ENCODE data around the gene GARRE1.
A peak's percentile ranks its signal among the peaks of the same experiment; 100 is the strongest.
"Not testable (repeated sequence)": the region's sequence is repeated elsewhere in the genome, so short reads cannot be mapped to it uniquely, and the experiment has no call there.

The GARRE1 gene

DNA sequence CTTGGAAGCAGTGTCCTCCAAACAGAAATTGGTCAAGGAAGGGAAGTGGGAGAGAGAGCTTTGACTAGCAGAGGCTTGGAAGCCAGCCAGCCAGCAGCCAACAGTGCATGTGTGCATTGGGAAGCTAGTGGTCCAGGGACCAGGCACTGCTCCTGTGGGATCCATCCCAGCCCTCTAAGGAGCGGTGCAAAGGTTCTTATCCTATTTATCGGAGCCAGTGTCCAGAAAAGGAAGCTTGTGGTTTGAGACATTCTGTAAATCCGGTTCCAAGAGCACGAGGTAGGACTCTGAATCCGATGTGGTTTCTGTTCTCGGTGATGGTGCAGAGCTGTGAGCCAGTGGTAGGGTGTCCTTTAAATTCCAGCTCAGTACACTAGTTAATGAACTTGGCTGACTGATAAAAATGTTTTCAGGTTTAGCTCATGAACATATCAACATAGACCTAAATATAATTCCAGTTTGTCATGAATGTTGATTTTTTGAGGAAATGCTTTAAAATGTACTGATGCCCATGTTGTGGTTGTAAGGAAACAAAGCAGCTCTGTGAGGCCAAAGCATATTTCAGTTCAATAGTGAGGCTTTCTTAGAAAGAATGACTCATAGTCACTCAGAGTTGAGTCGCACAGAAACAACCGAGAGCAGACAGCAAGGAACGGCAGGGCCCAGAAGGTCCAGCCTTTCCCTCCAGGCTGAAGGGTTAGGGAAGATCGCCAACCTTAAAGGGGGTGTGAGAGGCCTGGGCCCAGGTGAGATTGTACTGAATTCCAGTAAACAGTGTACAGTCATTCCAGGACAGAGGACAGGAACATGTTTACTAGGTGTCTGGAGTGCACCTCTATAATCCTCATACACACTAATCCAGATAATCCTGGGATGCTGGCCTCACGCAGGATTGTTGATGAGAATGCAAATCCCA is 21.5 kb upstream of the GARRE1 start:
- DNase-seq (ENCODE audit: low spot score), result peak; percentile 78

DNA sequence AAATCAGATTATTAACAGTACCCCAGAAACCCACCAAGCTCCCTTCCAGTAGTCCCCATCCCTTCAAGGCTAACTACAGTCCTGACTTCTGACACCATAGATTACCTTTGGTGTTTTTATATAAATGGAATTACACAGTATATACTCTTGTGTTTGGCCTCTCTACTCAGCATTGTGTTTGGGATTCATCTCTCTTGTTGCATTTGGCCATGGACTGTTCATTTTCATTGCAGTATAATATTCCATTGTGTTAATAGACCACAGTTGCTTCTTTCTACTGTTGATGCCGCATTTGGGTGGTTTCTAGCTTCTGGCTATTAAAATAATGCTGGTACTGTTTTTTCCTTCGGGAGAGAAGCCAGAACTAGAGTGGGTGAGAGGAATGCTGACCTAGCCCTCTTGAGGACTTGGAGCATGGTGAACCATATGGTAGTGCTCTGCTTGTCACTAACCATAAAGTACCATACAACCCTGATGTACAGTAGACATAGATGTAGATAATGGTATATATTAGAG is 18.9 kb upstream of the GARRE1 start:
- DNase-seq (ENCODE audit: low spot score), result no peak

DNA sequence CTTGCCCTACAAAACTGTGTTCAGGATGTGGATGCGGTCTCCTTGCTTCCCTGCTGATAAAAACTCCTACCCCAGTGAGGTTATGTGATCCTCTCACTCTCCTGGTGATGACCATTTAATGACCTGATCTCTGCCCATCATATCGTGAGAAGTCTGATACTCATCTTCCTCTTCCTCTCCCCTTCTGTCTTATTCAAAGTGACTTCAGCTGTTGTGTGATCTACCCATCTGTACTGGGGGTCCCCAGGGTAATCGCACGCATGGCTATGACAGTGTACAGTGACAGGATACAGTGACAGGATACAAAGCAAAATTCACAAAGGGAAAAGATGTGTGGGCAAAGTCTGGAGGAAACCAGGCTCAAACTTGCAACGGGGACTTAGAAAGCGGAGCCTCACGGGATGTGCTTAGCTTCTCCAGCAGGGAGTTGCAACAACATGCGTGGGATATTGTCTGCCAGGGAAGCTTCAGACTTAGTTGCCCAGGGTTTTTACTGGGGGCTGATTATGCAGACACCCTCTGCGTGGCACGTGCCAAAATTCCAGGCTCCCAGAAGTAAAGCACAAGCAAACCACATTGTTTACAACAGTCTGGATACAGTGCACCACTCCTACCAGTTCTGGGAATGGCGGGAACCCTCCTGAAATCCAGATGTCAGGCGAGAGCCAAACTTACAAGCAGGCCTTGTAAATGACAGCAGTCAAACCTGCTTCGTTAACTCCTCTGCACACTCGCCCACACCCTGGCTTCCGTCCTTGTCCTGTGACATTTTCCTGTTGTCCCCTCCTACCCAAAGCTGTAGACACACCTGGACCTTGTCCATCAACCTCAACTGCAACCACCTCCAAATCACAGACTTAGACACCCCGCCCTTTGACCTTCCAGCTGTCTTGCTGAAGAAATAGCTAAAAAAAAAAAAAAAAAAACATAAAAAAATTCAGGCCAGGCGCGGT is 18.0 kb upstream of the GARRE1 start:
- DNase-seq (ENCODE audit: low spot score), result peak; percentile 59

DNA sequence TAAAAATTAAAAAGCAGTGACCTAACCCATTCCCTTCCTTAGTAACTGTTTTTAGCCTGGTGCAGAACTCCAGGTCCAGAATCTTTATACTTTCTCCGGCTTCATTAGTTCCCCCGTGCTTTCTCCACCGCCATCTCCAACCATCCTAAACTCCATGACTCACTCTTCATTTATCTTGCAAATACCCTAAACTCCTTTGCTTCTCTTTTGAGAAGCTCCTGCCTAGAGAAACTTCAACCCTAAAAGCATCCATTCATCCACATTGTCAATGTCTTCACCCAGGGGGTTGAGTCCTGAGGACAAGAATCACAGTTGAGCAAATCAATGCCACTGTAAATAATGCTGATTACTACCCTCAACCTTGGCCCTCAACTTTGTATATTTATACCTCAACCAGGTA is 17.1 kb upstream of the GARRE1 start:
- no peak for DNase-seq (ENCODE audit: low spot score)

DNA sequence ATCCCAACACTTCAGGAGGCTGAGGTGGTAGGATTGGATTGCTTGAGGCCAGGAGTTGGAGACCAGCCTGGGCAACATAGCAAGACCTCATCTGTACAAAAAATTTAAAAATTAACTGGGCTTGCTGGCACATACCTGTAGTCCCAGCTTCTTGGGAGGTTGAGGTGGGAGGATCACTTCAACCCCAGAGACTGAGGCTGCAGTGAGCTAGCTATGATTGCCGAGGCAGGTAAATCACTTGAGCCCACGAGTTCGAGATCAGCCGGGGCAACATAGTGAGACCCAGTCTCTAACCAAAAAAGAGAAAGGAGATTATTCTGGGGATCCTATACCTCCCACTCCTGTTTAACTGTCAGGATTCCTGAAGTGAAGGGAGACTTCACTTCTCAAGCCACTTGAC is 16.4 kb upstream of the GARRE1 start:
- DNase-seq (ENCODE audit: low spot score), result no peak

DNA sequence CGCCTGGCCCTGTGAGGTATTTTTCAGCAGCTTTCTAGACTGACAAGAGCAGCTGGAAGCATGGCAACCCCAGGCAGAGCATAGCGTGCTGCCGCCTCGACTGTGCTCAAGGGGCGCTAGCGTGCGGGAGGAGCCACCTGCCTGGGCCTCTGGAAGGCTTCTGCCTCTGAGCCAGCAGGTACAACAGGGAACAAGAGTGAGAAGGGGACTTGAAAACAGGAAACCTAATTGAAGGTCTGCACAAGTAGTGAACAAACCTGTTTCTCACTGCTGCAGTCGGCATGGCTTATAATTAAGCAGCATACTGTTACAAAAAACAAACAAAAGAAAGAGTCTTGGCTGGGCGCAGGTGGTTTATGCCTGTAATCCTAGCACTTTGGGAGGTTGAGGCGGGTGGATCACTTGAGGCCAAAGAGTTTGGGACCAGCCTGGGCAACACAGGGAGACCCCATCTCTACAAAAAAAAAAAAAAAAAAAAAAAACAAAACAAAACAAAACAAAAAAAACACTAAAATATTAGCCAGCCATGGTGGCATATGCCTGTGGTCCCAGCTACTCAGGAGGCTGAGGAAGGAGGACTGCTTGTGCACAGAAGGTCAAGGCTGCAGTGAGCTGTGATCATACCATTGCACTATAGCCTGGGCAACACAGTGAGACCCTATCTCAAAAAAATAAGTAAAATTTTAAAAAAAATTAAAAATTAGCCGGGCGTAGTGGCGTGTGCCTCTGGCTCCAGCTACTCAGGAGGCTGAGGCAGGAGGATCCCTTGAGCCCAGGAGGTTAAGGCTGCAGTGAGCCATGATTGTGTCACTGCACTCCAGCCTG is 12.6 kb upstream of the GARRE1 start:
- DNase-seq (ENCODE audit: low spot score), result no peak

DNA sequence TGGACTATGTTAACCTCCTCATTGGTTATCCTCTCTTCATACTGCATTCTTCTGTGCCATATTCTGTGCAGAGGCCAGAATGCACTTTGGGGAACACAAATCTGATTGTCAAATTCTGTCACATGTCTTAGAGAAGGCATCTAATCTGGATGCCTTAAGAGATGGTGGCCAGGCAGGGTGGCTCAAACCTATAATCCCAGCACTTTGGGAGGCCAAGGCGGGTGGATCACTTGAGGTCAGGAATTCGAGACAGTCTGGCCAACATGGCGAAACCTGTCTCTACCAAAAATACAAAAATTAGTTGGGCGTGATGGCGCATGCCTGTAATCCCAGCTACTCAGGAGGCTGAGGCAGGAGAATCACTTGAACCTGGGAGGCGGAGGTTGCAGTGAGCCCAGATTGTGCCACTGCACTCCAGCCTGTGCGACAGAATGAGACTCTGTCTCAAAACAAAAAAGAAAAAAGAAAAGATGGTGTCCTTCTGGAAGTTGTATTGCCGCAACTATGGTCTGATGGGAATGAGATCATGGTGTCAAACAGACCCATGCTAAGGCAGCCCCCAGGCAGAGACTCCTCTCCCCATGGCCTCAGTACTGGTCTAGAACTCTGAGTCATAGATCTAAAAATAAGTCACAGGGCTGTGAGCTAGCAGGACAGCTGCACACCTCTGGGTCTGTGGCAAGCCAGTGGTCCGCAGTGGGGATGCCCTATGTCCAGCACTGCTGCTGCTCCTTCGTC is 11.0 kb upstream of the GARRE1 start:
- DNase-seq (ENCODE audit: low spot score), result peak; percentile 38

DNA sequence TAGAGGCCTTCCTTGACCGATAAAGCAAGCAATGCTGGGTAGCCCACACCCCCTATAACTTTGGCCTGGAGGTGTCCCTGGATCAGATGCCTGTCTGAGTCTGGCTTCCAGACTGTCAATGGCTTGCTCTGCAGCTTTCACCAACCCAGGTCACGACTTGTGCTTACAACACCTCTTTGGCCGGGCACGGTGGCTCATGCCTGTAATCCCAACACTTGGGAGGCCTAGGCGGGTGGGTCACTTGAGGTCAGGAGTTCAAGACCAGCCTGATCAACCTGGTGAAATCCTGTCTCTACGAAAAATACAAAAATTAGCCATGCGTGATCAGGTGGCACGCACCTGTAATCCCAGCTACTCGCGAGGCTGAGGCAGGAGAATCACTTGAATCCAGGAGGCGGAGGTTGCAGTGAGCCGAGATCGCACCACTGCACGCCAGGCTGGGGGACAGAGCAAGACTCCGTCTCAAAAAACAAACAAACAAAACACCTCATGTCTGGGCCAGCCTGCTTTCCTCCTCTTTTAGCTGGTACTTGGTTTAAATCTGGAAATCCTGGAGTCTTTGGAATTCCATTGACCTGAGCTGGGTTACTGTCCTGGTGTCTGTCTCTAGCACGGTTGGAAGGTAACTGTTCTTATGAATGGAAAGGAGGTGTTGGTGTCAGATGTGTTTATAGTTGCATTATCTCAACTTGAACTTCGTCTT is 10.3 kb upstream of the GARRE1 start:
- no peak for DNase-seq (ENCODE audit: low spot score)

DNA sequence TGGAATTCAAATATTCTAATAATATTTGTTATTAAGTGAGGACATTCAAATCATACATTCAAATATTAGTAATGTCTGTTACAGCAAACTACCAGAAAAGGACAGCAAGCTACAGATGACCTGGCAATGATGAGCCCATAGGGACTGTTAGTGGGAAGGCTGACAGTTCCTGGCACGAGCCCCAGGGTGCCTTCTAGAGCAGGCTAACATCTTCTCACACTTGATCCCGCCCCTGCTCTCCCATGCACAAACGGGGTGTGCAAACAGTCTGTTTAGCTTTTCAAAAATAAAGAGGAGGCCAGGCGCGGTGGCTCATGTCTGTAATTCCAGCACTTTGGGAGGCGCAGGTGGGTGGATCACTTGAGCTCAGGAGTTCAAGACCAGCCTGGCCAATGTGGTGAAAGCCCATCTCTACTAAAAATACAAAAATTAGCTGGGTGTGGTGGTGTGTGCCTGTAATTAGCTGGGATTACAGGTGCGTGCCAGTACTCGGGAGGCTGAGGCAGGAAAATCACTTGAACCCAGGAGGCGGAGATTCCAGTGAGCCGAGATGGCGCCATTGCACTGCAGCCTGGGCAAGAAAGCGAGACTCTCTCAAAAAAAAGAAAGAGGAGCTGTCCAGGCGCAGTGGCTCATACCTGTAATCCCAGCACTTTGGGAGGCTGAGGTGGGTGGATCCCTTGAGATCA is 9.6 kb upstream of the GARRE1 start:
- peak; percentile 41 for DNase-seq (ENCODE audit: low spot score)

DNA sequence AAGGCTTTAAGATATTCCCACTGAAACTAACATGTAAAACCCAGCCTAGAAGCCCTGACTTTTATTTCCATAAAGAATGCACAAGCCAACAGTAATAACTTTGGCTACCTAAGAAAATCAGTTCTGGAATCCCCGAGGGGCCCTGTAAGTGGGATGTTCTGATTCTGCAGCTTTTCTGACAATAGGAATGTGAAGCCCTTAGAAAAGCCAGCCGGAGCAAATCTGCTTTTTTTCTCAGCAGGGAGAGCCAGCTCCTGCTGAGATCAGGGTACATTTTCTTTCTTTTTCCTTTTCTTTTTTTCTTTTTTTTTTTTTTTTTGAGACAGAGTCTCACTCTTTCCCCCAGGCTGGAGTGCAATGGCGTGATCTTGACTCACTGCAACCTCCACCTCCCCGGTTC is 8.0 kb upstream of the GARRE1 start:
- DNase-seq (ENCODE audit: low spot score), result no peak

DNA sequence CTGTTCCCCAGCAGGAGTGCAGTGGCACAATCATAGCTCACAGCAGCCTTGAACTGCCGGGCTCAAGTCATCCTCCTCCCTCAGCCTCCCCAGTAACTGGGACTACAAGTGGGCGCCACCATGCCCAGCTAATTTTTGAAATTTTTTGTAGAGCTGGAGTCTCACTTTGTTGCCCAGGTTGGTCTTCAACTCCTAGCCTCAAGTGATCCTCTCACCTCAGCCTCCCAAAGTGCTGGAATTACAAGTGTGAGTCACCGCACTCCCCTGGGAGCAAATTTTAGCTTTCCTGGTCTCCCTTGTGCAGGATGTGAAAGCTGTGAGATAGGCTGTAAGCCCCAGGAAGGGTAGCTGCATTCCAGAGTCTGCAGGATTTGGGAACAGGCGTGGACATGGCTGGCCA is 5.4 kb upstream of the GARRE1 start:
- no peak for DNase-seq (ENCODE audit: low spot score)

DNA sequence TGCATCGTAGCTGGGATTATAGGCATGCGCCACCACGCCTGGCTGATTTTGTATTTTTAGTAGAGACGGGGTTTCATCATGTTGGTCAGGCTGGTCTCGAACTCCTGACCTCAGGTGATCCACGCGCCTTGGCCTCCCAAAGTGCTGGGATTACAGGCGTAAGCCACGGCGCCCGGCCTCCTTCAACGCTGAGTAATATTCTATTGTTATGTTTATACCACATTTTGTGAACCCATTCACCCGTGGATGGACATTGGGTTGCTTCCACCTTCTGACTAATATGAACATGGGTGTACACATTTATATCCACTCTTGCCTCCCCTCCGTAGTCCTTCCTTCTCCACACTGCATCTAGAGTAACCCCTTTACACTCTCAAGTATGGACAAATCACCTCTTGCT is 1.2 kb upstream of the GARRE1 start:
- DNase-seq (ENCODE audit: low spot score), result not testable (repeated sequence)

DNA sequence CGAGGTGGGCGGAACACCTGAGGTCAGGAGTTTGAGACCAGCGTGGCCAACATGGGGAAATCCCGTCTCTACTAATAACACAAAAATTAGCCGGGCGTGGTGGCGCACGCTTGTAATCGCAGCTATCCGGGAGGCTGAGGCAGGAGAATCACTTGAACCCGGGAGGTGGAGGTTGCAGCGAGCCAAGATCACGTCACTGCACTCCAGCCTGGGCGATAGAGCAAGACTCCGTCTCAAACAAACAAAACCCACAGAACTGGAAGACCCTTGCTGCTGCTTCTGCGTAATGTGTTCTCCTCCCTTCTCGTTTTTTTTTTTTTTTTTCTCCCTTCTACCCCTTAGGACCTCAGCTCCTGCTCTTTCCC is 691 bp upstream of the GARRE1 start:
- DNase-seq (ENCODE audit: low spot score), result not testable (repeated sequence)

DNA sequence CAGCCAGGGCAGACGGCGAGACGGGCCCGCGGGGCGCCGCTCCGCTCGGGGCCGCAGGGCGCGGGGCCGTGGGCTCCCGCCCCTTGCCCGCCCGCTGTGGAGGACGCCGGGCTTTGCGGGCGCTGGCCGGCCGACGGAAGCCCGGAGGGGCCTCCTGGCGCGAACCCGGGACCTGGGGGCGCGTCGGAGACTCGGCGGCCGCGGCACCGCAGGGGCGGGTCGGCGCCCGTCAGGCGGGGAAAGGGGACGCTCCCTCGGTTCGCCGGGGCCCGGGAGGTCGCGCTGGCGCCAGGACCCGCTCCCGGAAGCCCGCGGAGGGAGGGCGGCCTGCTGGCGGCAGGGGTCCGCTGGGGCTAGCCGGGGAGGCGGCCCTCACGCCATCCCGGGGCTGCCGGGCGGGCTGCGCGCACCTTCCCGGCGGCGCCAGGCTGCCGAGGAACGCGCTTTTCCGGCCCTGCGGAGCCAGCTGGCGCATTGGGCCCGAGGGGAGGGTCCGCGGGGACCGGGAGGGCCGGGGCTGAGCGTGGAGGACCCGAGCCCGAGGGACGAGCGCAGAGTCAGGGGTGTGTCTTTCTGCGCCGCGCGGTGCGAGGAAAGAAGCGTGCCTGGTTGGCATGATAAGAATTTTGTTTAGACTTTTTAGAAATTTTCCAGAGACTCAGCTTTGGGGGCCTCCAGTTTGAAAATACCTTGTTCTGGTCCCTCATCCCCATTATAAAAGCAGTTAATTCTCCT is 511 bp downstream of the GARRE1 start:
- peak; percentile 69 for DNase-seq (ENCODE audit: low spot score)

DNA sequence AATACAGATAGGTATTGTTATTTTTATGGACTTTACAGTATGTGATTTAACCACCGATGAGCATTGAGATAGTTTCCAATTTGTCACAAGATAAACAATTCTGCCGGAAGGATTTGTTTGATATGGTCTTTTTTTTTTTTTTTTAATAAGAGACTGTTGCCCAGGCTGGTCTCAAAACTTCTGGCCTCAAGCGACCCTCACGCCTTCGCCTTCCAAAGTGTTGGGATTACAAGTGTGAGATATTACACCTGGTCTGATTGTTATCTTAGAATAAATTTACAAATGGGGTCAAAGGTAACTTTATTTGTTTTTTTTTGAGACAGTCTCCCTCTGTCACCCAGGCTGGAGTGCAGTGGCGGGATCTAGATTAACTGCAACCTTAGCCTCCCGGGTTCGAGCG is 1.2 kb downstream of the GARRE1 start:
- DNase-seq (ENCODE audit: low spot score), result no peak

DNA sequence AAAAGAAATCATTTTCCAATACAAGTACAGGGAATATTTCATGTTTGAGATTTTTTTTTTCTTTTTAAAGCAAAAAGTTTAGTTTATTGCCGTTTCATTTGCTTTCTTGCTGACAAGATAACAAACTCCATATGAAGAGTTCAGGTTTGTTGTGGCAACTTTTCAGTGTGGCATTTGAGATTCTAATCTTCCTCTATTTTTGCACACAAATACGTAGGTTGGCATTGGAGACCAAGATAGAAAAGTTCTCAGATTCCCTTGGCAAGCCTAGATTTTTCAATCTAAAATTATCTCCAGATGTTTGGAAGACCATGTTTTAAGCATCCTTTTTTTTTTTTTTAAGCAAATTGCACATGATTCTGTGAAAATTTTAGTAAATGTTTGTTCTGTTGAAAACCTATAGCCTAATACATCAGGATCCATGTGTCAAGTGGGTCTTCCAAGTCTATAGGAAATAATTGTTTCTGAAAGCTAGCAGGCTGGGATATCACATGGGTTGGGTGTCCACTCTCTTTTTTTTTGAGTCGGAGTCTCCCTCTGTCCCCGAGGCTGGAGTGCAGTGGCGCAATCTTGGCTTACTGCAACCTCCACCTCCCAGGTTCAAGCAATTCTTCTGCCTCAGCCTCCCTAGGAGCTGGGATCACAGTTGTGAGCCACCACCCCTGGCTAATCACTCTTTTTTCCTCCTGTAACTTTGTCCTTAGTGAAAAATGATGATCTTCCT is 2.6 kb downstream of the GARRE1 start:
- no peak for DNase-seq (ENCODE audit: low spot score)

DNA sequence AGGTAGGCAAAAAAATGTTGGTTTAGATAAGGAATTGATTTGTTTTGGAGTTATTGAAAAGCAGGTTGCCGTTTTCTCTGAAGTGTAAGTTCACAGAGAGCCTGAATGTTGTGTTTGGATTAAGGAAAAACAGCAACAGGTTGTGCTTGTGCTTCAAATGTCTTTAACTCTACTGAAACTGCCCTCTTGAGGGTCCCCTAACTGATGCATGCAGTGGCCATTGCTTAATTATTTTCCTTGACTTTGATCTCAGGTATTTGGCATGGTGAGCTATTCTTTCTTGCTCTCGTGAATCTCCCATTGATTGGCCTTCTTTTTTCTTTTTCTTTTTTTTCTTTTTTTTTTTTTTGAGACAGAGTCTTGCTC is 3.2 kb downstream of the GARRE1 start:
- DNase-seq (ENCODE audit: low spot score), result no peak

DNA sequence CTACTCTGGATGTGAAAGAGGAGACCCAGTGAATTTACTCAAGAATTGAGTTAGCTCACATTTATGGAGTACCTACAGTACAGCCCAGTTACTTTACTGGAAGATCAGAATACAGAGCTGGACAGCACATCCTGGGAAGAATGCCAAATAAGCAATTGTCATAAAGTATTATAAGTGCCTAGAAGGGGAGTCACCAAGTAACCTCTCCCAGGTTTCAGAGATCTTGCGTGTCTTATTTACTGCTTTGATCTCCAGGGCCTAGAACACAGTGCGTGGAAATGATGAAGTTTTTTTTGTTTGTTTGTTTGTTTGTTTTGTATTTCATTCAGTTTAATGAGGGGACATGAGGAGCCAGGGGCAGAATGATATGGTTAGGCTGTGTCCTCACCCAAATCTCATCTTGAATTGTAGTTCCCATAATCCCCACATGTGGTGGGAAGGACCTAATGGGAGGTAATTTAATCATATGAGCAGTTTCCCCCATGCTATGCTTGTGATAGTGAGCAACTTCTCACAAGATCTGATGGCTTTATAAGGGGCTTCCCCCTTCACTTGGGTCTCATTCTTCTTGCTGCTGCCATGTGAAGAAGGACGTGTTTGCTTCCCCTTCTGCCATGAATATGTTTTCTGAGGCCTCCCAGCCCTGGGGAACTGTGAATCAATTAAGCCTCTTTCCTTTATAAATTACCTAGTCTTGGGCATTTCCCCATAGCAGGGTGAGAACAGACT is 5.2 kb downstream of the GARRE1 start:
- no peak for DNase-seq (ENCODE audit: low spot score)

All from AG08396 (cell line).